ENCODE data around the gene RUBCNL.

- TF ChIP-seq ERG (CRISPR knock-in tag; IDR thresholded peaks at IDR 0.05) (no peak), CTCF (IDR thresholded peaks at IDR 0.05) (no peak), ZNF425 (CRISPR knock-in tag; conservative IDR thresholded peaks at IDR 0.05) (no peak), ETV6 (CRISPR knock-in tag; IDR thresholded peaks at IDR 0.05) (no peak), GABPB1 (CRISPR knock-in tag; IDR thresholded peaks at IDR 0.05) (no peak), AFF4 (CRISPR knock-in tag; IDR thresholded peaks at IDR 0.05; ENCODE audit: borderline replicate concordance) (no peak), HMGXB4 (CRISPR knock-in tag; IDR thresholded peaks at IDR 0.05) (no peak), TP53 (CRISPR knock-in tag; IDR thresholded peaks at IDR 0.05) (no peak)
Measured at GRCh38 chr13:46374710-46375109, 12.3 kb downstream of the RUBCNL start.

Measured in WTC11 (cell line).